PC-3 (cell line): Measurements from ENCODE around the gene OR2C3.

Experiments used
- CTCF ChIP-seq: fragments of 300-600 bp; sonication (generic); conservative IDR thresholded peaks from 2 replicates; pipeline ENCODE4 v1.5.1; 2017; ENCODE audit warnings: antibody characterized with exemption, low read depth, mild to moderate bottlenecking, low read length
- EZH2phosphoT487 ChIP-seq: fragments of 300-600 bp; sonication (generic); IDR thresholded peaks from 2 replicates; pipeline ENCODE4 v1.6.1; 2018; ENCODE audit warnings: mild to moderate bottlenecking, antibody characterized with exemption, low read length, borderline replicate concordance

- no peak for TF ChIP-seq CTCF
- TF ChIP-seq EZH2phosphoT487, result no peak
These were observed 39.5 kb downstream of the OR2C3 start for GRCh38 chr1:247496581-247497285.
